Uterus (tissue), 4 donors: Measurements from ENCODE around the gene PPP1R27. TPM values are rescaled to one million over a fixed set of nuclear protein-coding genes. Genes with fewer than 3 reads are reported as not detected.
A peak's percentile ranks its signal among the peaks of the same experiment; 100 is the strongest.

Experiments
- DNase-seq, 2 donors: peaks; one replicate each; pipeline ENCODE4 v3.0.0-alpha.2; 2019 to 2020
- H3K27ac ChIP-seq, 2 donors: fragments of 200-600 bp; sonication (generic); 1 replicate in 1 of 2; 2 replicates in 1 of 2; pipeline ENCODE4 v1.5.1; 2016 to 2018
- H3K27me3 ChIP-seq, 2 donors: fragments of 200-600 bp; sonication (generic); one replicate each; pipeline ENCODE4 v1.5.1; 2018 to 2019; ENCODE audit warnings: control low read depth in 1 of 2
- H3K36me3 ChIP-seq, 2 donors: fragments of 200-600 bp; sonication (generic); one replicate each; pipeline ENCODE4 v1.5.1; 2019; ENCODE audit warnings: control low read depth in 1 of 2
- H3K4me1 ChIP-seq, 2 donors: fragments of 200-600 bp; sonication (generic); one replicate each; pipeline ENCODE4 v1.5.1; 2018 to 2019; ENCODE audit warnings: control low read depth in 1 of 2
- H3K4me3 ChIP-seq, 2 donors: fragments of 200-600 bp; sonication (generic); 1 replicate in 1 of 2; 2 replicates in 1 of 2; pipeline ENCODE4 v1.5.1; 2018 to 2019; ENCODE audit warnings: mild to moderate bottlenecking in 1 of 2
- H3K9me3 ChIP-seq, 2 donors: fragments of 200-600 bp; sonication (generic); one replicate each; pipeline ENCODE4 v1.5.1; 2019; ENCODE audit warnings: control low read depth in 1 of 2
- CTCF ChIP-seq, 4 experiments: fragments of 200-600 bp in 2 of 4; fragments of 450-650 bp in 2 of 4; sonication (generic) in 2 of 4; IDR thresholded peaks; one replicate each; pipeline ENCODE4 v1.5.1; 2016 to 2019; ENCODE audit warnings: antibody characterized with exemption in 4 of 4, mild to moderate bottlenecking in 2 of 4, moderate library complexity in 1 of 4
- POLR2A ChIP-seq, 2 donors: fragments of 450-650 bp; IDR thresholded peaks; one replicate each; pipeline ENCODE4 v1.6.1; 2016; ENCODE audit warnings: antibody characterized with exemption in 2 of 2, mild to moderate bottlenecking in 1 of 2, moderate library complexity in 1 of 2
- intact Hi-C: fragments of 100-400 bp; cut with DNase I; formaldehyde crosslinking; loops from one replicate; pipeline ENCODE4 v1.15.1; 2023; ENCODE audit warnings: low total_unique reads
- total RNA-seq, 4 donors: library from RNA; depleted of rRNA in 3 of 4; stranded (reverse); fragments of >200 nt in 3 of 4; gene quantifications; one replicate each; pipeline versions ENCODE4 v1.1.0 to v1.2.4, GENCODE V29; 2014 to 2023
- donor health status: DM: yes; HTN: yes; CAD: no.

Gene PPP1R27
- total RNA-seq, 4 donors from 2014 or later = 1.6 TPM; not detected in 3

DNA sequence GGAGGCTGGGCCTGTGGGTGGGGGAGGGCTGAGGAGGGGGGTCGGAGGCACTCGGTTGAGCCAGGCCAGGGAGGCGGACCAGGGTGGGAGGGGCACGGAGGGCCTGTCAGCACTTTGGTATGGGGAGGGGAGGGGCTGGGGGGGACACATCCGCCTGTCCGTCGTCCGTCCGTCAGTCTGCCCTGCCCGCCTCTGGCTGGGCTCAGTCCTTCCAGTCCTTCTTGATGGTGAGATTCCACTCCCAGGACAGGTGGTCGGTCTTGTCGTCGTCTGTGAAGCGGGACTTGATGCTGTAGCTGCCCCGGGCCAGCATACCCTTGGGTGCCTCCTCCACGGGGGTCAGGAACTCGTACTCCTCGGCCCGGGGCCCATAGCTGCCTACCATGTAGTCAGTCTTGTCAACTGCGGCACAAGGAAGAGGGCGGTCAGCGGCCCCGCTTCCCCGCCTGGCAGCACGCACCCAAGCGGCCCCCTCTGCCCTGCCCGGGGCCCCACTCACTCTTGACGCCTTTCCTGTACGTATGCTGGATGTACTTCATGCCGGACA, 33.9 kb upstream of the PPP1R27 start:
- no peaks in the 10 kb centered on the region for H3K36me3 ChIP-seq

GRCh38 chr17:81867991-81868673, 33.3 kb upstream of the PPP1R27 start:
- no peak for TF ChIP-seq CTCF (IDR thresholded peaks at IDR 0.05)
- no peak for TF ChIP-seq POLR2A (IDR thresholded peaks at IDR 0.05)
- H3K27me3 ChIP-seq = no peaks in the 10 kb centered on the region
- peak overlapping the region; percentile 96 to 97 for H3K27ac ChIP-seq
- intact Hi-C loops = no loop called here
- H3K4me1 ChIP-seq = peaks cover 0 to 34% of the 10 kb centered on the region in 2 donors
- no peak for DNase-seq
- no peaks in the 10 kb centered on the region for H3K36me3 ChIP-seq
- no peaks in the 10 kb centered on the region for H3K9me3 ChIP-seq
- H3K4me3 ChIP-seq = no peak overlapping the region

More for the DNA sequence above, 33.9 kb upstream of the PPP1R27 start:
- Histone ChIP-seq H3K4me3 (peak overlapping the region in 1 of 2 donors; percentile 88), H3K27me3 (no peaks in the 10 kb centered on the region), H3K27ac (peak overlapping the region; percentile 96 to 97), H3K4me1 (peaks cover 0 to 34% of the 10 kb centered on the region in 2 donors), H3K9me3 (no peaks in the 10 kb centered on the region)
- TF ChIP-seq CTCF (IDR thresholded peaks at IDR 0.05) (no peak), POLR2A (IDR thresholded peaks at IDR 0.05) (no peak)
- intact Hi-C loops = no loop called here
- peak; percentile 75 to 83 for DNase-seq

DNA sequence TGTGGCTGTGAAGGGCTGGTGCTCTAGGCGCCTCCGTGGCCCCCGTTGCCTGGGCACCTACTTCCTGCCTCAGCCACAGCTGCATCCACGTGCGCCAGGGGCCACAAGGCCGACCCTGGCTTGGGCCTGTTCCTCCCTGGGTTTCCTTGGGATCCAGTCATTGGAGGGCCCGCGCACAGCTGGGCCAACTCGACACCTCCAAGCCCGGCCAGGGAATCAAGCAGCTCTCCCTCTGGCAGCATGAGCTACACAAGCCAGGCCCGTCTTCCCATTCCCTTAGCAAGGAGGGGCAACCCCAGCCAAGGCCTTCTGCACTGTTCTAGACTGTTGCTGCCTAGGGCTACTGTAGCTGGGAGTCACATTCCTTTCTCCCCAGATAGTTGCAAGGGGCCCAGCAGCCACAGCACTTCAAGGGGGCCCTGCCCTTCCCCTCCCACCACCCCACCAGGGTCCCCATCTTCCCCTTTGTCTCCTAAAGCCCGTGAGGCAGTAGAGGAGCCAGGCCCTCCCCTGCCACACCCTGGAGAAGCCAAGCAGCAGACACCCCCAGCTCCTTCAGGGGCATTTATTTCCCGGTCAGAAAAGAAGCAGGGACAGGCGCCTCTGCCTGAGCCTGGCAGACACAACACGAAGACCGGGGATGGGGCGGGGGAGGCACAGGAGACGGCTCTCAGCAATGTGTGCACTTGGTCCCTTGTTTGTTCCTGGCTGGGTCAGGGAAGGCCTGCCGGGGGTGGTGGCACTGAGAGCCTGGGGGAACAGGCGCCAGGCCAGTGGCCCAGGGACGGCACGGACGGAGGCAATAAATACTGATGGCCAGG, 32.5 kb upstream of the PPP1R27 start:
- intact Hi-C loops = no loop called here
- Histone ChIP-seq H3K27ac (peak overlapping the region; percentile 96 to 97), H3K36me3 (no peaks in the 10 kb centered on the region), H3K4me1 (peaks cover 0 to 34% of the 10 kb centered on the region in 2 donors), H3K27me3 (no peaks in the 10 kb centered on the region), H3K4me3 (no peak overlapping the region), H3K9me3 (no peaks in the 10 kb centered on the region)
- DNase-seq = no peak
- TF ChIP-seq POLR2A (IDR thresholded peaks at IDR 0.05) (no peak), CTCF (IDR thresholded peaks at IDR 0.05) (no peak)

DNA sequence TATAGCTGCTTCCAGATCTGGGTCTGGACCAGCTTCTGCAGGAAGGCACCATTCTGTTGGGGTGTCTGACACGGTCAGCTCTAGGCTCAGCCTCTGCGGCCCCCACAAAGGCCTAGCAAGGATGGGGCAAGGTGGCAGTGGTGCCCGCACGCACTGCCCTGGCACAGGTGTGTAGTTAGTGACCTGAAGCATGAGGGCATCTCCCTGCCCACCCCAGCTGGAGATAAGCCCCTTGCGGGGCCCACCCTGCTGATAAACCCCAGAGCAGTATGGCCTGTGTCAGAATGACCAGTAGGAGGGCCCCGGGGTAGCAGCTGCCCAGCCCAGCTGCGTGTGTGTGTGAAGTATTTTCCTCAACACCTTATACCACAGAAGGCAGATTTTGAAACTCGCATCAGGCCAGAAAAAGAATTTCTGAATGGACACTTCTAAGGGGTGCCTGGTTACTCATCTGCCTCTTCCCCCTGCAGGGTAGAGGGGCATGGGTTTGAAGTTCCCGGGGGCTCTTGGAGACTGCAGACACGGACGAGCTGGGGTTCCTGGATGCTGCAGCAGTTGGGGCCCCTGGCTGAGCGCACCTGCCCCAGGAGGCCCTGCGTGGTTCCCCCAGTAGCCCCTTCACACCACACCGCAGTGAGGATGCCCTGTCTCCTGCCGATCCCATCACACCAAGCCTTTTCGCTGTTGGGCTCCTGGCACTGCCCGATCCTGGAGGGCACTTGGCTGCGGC, 31.8 kb upstream of the PPP1R27 start:
- peak overlapping the region in 1 of 2 donors; percentile 97 for H3K27ac ChIP-seq
- no peaks in the 10 kb centered on the region for H3K9me3 ChIP-seq
- H3K36me3 ChIP-seq = no peaks in the 10 kb centered on the region
- TF ChIP-seq POLR2A (IDR thresholded peaks at IDR 0.05) (no peak), CTCF (IDR thresholded peaks at IDR 0.05) (no peak)
- no peak overlapping the region for H3K4me3 ChIP-seq
- intact Hi-C loops = no loop called here
- DNase-seq = no peak
- no peaks in the 10 kb centered on the region for H3K27me3 ChIP-seq
- H3K4me1 ChIP-seq = peaks cover 4 to 34% of the 10 kb centered on the region in 2 donors
